K562 (cell line): ENCODE results near the gene CLP1. TPM values are rescaled to one million over a fixed set of nuclear protein-coding genes. Genes with fewer than 3 reads are reported as not detected.

Experiments
- CHD4 ChIP-seq: fragments of 200-600 bp; sonication (generic); IDR thresholded peaks from 3 replicates; pipeline ENCODE4 v1.6.1; 2012; ENCODE audit warnings: low read depth, mild to moderate bottlenecking, mixed read lengths, low read length, inconsistent platforms; ENCODE audit not compliant: insufficient read depth, insufficient replicate concordance, poor library complexity, severe bottlenecking
- CREB1 ChIP-seq, 2 experiments: sonication (generic) in 1 of 2; formaldehyde crosslinking in 1 of 2; IDR thresholded peaks; 2 replicates each; pipeline versions ENCODE4 v1.6.1 to v1.8.0; 2012 to 2022; ENCODE audit warnings: inconsistent platforms in 1 of 2, mild to moderate bottlenecking in 1 of 2, missing genetic modification reagents in 1 of 2, moderate library complexity in 1 of 2
- ERF ChIP-seq: fragments of 450-650 bp; formaldehyde crosslinking; IDR thresholded peaks from 2 replicates; pipeline ENCODE4 v1.4.0; 2020; ENCODE audit warnings: mild to moderate bottlenecking, mixed read lengths
- KDM1A ChIP-seq, 2 experiments: fragments of 450-650 bp; IDR thresholded peaks; 2 replicates each; pipeline ENCODE4 v1.6.1; 2016; ENCODE audit warnings: mild to moderate bottlenecking in 2 of 2
- MYNN ChIP-seq, 2 experiments: sonication (generic); formaldehyde crosslinking in 1 of 2; IDR thresholded peaks; 2 replicates each; pipeline versions ENCODE4 v1.5.0 to v1.6.1; 2016 to 2020; ENCODE audit warnings: antibody characterized with exemption in 1 of 2, missing genetic modification reagents in 1 of 2
- RAD21 ChIP-seq, 2 experiments: fragments of 250-450 bp in 1 of 2; fragments of 450-650 bp in 1 of 2; sonication (Bioruptor Pico) in 1 of 2; formaldehyde crosslinking in 1 of 2; IDR thresholded peaks in 1 of 2; conservative IDR thresholded peaks in 1 of 2; 2 replicates each; pipeline versions ENCODE4 v1.4.0 to v1.8.0; 2020 to 2022; ENCODE audit warnings: mild to moderate bottlenecking in 2 of 2, moderate library complexity in 1 of 2
- ZBTB7A ChIP-seq: IDR thresholded peaks from 2 replicates; pipeline ENCODE4 v1.6.1; 2011; ENCODE audit warnings: low read depth, mild to moderate bottlenecking, low read length, moderate library complexity, borderline replicate concordance; ENCODE audit not compliant: control insufficient read depth
- polyA plus RNA-seq, 8 experiments: library from polyadenylated mRNA; depleted of rRNA in 4 of 8; stranded (reverse) in 5 of 8; unstranded in 3 of 8; fragments of >200 nt; fragmentation: Nextera tagmentation in 2 of 8; fragmentation: Illumina TruSeq in 1 of 8; extraction: Ambion mirVana in 2 of 8; extraction: Trizol in 1 of 8; gene quantifications; 2 replicates each; pipeline versions ENCODE4 v1.2.1 to v1.2.3, GENCODE V29; 2011 to 2014; ENCODE audit warnings: inconsistent platforms in 1 of 8, missing spikeins in 1 of 8
- total RNA-seq, 7 experiments: library from RNA; depleted of rRNA in 6 of 7; stranded (reverse); fragments of >200 nt in 6 of 7; fragmentation: Illumina TruSeq in 2 of 7; extraction: Trizol in 2 of 7; gene quantifications; 2 replicates each; pipeline versions ENCODE4 v1.2.1 to v1.2.3, GENCODE V29; 2011 to 2021; ENCODE audit warnings: low replicate concordance in 1 of 7
- TF ChIP-seq, protein P1 (sequence below): sonication (generic); formaldehyde crosslinking; IDR thresholded peaks from 2 replicates; pipeline ENCODE4 v1.8.1; 2023; ENCODE audit warnings: mild to moderate bottlenecking, missing genetic modification reagents
- TF ChIP-seq, protein P2 (sequence below): fragments of 250-450 bp; sonication (Bioruptor Pico); IDR thresholded peaks from 2 replicates; pipeline ENCODE4 v1.5.0; 2021; ENCODE audit warnings: mild to moderate bottlenecking, moderate library complexity
- TF ChIP-seq, protein P3 (sequence below): fragments of 250-450 bp; sonication (Bioruptor Pico); IDR thresholded peaks from 2 replicates; pipeline ENCODE4 v1.5.0; 2022; ENCODE audit warnings: mild to moderate bottlenecking
- TF ChIP-seq, protein P4 (sequence below): sonication (generic); formaldehyde crosslinking; IDR thresholded peaks from 2 replicates; pipeline ENCODE4 v1.8.1; 2023; ENCODE audit warnings: mild to moderate bottlenecking, missing genetic modification reagents, moderate library complexity
- TF ChIP-seq, protein P5 (sequence below): fragments of 450-650 bp; formaldehyde crosslinking; IDR thresholded peaks from 2 replicates; pipeline ENCODE4 v1.4.0; 2022; ENCODE audit warnings: missing genetic modification characterization
- TF ChIP-seq, protein P6 (sequence below): sonication (generic); formaldehyde crosslinking; IDR thresholded peaks from 2 replicates; pipeline ENCODE4 v1.8.0; 2022; ENCODE audit warnings: mild to moderate bottlenecking, missing genetic modification reagents

Gene CLP1
- total and polyA plus RNA-seq, 9 of the 15 experiments (the other 6 are each of a cell fraction or from before 2014, with no cell fraction given), result 19.1 to 46.2 (median 27.8) TPM

DNA sequence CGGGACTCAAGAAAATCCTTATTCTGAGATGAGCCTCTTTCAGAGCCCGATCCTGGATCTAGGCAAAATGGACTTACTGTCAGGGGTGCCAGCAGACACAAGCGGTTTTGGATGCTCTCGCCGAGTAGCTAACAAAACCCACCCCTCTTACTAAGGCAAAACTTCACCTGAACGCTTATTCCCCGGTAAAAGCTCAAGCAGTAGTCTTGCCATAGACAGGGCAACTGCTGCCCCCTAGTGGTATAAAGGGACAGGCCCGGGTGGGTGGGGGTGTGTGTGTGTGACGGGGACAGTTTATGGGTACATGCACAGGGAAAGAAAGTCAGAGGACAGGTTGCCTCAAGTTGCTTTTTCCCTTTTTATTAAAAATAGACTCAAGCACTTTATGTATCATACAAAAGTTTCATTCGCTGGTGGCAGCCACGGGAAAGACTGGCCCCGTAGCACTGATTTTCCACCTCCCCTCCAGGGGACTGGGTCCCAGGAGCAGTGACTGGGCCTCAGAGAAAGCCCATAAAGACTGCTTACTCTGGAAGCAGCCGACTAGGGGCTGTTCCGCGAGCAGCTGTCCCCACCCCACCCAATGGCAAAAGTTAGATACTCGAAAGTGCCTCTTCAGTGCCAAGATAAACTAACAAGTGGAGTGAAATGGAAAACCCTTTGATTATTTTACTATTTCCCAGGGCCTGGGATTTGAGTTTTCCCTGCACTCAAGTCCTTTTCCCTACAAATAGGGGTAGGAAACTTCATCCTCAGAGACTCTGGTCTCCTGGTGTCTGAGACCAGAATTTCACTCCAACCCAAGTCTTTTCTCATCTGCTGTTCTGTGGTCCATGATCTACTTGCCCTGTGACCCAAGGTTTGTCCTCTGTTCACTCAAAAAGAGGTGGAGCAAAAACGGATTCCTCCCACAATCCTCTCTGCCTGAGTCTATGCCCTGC is 12.5 kb upstream of the CLP1 start (continued):
- TF ChIP-seq, protein P1, sequence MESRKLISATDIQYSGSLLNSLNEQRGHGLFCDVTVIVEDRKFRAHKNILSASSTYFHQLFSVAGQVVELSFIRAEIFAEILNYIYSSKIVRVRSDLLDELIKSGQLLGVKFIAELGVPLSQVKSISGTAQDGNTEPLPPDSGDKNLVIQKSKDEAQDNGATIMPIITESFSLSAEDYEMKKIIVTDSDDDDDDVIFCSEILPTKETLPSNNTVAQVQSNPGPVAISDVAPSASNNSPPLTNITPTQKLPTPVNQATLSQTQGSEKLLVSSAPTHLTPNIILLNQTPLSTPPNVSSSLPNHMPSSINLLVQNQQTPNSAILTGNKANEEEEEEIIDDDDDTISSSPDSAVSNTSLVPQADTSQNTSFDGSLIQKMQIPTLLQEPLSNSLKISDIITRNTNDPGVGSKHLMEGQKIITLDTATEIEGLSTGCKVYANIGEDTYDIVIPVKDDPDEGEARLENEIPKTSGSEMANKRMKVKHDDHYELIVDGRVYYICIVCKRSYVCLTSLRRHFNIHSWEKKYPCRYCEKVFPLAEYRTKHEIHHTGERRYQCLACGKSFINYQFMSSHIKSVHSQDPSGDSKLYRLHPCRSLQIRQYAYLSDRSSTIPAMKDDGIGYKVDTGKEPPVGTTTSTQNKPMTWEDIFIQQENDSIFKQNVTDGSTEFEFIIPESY (CRISPR knock-in tag), result no peak
- TF ChIP-seq, protein P2, sequence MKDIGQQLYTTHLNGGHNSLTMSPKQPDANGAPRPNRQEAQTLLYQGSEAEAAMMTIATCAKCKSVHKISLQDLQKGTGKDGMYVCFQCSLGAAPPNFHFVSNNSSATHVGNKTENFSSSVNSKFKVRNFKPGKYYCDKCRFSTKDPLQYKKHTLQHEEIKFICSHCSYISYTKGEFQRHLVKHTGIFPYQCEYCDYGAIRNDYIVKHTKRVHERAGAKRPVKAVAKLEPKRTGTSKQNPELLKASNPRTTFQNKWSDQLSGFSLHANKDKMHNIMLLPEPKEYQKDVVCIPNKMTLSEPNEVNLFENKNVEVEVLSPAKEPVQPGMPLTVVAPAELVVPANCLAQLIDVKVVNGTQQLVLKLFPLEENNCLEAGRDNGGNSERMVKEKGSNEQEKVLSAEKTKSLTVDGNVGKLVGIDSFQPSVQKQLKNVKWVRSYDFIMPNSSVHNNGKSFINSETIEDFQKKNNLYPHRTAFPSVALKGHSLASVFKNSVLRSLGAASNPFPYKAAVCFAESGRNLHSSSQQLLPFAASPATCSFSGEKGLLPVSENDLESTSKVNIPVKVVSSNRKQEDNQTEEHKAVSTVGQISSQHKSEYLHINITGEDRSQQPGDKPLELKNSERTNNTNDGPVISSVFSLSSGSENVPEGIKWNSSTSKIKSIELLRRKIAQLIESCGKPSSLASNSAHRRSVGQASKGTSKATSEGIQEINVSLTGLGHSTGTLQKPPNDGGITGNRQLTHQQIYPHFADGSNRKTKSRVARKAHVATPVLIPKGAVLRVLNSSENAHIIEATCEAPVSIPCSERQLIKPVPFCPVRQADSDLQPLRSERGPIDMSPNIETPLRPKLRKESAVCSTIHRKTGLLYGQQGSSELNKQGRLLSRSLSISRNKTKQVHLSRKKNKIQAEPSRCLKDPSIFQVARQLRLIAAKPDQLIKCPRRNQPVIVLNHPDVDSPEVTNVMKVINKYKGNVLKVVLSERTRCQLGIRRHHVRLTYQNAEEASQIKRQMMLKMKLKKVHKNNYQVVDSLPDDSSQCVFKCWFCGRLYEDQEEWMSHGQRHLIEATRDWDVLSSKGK (CRISPR knock-in tag), result no peak
- TF ChIP-seq, protein P3, sequence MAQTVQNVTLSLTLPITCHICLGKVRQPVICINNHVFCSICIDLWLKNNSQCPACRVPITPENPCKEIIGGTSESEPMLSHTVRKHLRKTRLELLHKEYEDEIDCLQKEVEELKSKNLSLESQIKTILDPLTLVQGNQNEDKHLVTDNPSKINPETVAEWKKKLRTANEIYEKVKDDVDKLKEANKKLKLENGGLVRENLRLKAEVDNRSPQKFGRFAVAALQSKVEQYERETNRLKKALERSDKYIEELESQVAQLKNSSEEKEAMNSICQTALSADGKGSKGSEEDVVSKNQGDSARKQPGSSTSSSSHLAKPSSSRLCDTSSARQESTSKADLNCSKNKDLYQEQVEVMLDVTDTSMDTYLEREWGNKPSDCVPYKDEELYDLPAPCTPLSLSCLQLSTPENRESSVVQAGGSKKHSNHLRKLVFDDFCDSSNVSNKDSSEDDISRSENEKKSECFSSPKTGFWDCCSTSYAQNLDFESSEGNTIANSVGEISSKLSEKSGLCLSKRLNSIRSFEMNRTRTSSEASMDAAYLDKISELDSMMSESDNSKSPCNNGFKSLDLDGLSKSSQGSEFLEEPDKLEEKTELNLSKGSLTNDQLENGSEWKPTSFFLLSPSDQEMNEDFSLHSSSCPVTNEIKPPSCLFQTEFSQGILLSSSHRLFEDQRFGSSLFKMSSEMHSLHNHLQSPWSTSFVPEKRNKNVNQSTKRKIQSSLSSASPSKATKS (CRISPR knock-in tag), result no peak
- TF ChIP-seq, protein P4, sequence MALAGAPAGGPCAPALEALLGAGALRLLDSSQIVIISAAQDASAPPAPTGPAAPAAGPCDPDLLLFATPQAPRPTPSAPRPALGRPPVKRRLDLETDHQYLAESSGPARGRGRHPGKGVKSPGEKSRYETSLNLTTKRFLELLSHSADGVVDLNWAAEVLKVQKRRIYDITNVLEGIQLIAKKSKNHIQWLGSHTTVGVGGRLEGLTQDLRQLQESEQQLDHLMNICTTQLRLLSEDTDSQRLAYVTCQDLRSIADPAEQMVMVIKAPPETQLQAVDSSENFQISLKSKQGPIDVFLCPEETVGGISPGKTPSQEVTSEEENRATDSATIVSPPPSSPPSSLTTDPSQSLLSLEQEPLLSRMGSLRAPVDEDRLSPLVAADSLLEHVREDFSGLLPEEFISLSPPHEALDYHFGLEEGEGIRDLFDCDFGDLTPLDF (CRISPR knock-in tag), result no peak
- TF ChIP-seq ZBTB7A (no peak), KDM1A (IDR thresholded peaks at IDR 0.05) (0 out of 4 replicates have a peak, but pooled peaks of 1 of the 2 experiments have one; percentile 32), CREB1 (IDR thresholded peaks at IDR 0.05) (no peak), CREB1 (CRISPR knock-in tag; IDR thresholded peaks at IDR 0.05) (no peak), RAD21 (CRISPR knock-in tag; conservative IDR thresholded peaks at IDR 0.05 in 1 of 2, IDR thresholded peaks at IDR 0.05 in 1 of 2) (peak; percentile 62 to 70), CHD4 (no peak), ERF (CRISPR knock-in tag) (no peak), MYNN (IDR thresholded peaks at IDR 0.05) (no peak), MYNN (CRISPR knock-in tag; IDR thresholded peaks at IDR 0.05) (no peak)
- TF ChIP-seq, protein P5, sequence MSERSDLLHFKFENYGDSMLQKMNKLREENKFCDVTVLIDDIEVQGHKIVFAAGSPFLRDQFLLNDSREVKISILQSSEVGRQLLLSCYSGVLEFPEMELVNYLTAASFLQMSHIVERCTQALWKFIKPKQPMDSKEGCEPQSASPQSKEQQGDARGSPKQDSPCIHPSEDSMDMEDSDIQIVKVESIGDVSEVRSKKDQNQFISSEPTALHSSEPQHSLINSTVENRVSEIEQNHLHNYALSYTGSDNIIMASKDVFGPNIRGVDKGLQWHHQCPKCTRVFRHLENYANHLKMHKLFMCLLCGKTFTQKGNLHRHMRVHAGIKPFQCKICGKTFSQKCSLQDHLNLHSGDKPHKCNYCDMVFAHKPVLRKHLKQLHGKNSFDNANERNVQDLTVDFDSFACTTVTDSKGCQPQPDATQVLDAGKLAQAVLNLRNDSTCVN (CRISPR knock-in tag), result no peak
- TF ChIP-seq, protein P6, sequence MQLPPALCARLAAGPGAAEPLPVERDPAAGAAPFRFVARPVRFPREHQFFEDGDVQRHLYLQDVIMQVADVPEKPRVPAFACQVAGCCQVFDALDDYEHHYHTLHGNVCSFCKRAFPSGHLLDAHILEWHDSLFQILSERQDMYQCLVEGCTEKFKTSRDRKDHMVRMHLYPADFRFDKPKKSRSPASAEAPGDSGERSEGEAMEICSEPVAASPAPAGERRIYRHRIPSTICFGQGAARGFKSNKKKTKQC (CRISPR knock-in tag), result no peak
